Adrenal gland (tissue), 12 donors: ENCODE data around the gene SLC29A3. TPM values are rescaled to one million over a fixed set of nuclear protein-coding genes. Genes with fewer than 3 reads are reported as not detected.

Experiments
- DNase-seq, 7 donors: peaks; one replicate each; pipeline ENCODE4 v3.0.0-alpha.2; 2019 to 2020
- H3K27ac ChIP-seq, 5 donors: fragments of 200-600 bp; sonication (generic) in 4 of 5; 1 replicate in 3 of 5; 2 replicates in 2 of 5; pipeline versions ENCODE4 v1.5.1 to v1.8.0; 2016 to 2020; ENCODE audit warnings: mild to moderate bottlenecking in 1 of 5
- H3K27me3 ChIP-seq: fragments of 200-600 bp; 2 replicates; pipeline ENCODE4 v1.8.0; 2021
- H3K36me3 ChIP-seq, 2 donors: fragments of 200-600 bp; replicated peaks in 1 of 2; 1 replicate in 1 of 2; 2 replicates in 1 of 2; pipeline versions ENCODE4 v1.5.1 to v1.8.0; 2018 to 2022
- H3K4me1 ChIP-seq, 2 donors: fragments of 200-600 bp; replicated peaks in 1 of 2; 1 replicate in 1 of 2; 2 replicates in 1 of 2; pipeline versions ENCODE4 v1.5.1 to v1.8.0; 2018 to 2021
- H3K4me3 ChIP-seq, 4 donors: fragments of 200-600 bp; sonication (generic) in 3 of 4; one replicate each; pipeline ENCODE4 v1.5.1; 2016 to 2018
- H3K9me3 ChIP-seq, 3 donors: fragments of 200-600 bp; sonication (generic) in 1 of 3; replicated peaks in 1 of 3; 1 replicate in 2 of 3; 2 replicates in 1 of 3; pipeline versions ENCODE4 v1.5.1 to v1.8.0; 2016 to 2021
- POLR2A ChIP-seq, 2 donors: fragments of 450-650 bp; IDR thresholded peaks; one replicate each; pipeline ENCODE4 v1.6.1; 2017; ENCODE audit warnings: antibody characterized with exemption in 2 of 2, mild to moderate bottlenecking in 2 of 2, moderate library complexity in 1 of 2
- WGBS, 4 donors: extraction: QIAGEN DNeasy Blood & Tissue Kit in 2 of 4; methylation state at CpG; one replicate each; pipeline versions ENCODE4 v1.1.5 to v1.1.7; 2013 to 2017; 5-methylcytosine and 5-hydroxymethylcytosine counted together
- intact Hi-C, 2 donors: fragments of 100-400 bp; cut with DNase I; formaldehyde crosslinking; loops; one replicate each; pipeline versions ENCODE4 v1.14.1 to v1.15.0; 2022 to 2023
- polyA plus RNA-seq, 3 donors: library from polyadenylated mRNA; stranded (reverse); fragments of 200-250 nt in 2 of 3; fragments of 350-450 nt in 1 of 3; fragmentation: Illumina TruSeq in 1 of 3; extraction: RNeasy Lipid Tissue Mini Kit (QIAGEN cat#74804) in 1 of 3; gene quantifications; one replicate each; pipeline ENCODE4 v1.2.3, GENCODE V29; 2013 to 2014
- total RNA-seq, 9 donors: library from RNA; depleted of rRNA in 4 of 9; stranded (reverse); fragments of >200 nt in 4 of 9; fragments of 120-200 nt in 1 of 9; fragmentation: NEBNext Ultra II Directional in 1 of 9; extraction: Animal tissue kit (Norgen Biotek cat#: 25700) in 1 of 9; gene quantifications; one replicate each; pipeline versions ENCODE4 v1.1.0 to v1.2.4, GENCODE V29; 2013 to 2023
- TF ChIP-seq, protein P1 (sequence below), 6 experiments: fragments of 450-650 bp in 4 of 6; fragments of 200-600 bp in 2 of 6; sonication (generic) in 1 of 6; IDR thresholded peaks; 1 replicate in 5 of 6; 2 replicates in 1 of 6; pipeline versions ENCODE4 v1.5.1 to v1.8.0; 2016 to 2021; ENCODE audit warnings: antibody characterized with exemption in 6 of 6, mild to moderate bottlenecking in 2 of 6, moderate library complexity in 1 of 6
- donor health status: healthy with polysubstance abuse.
- donor health status: Bipolar disorder and iron deficiency.
- donor health status: DM: yes; HTN: yes; CAD: no.
- donor health status: DM: no; HTN: no; CAD: no.
- donor health status: DM: no; HTN: no; CAD: no.
- donor health status: DM: yes; HTN: yes; CAD: no.

Gene SLC29A3
- total and polyA plus RNA-seq, 12 donors: 1.4 to 19.0 (median 3.9) TPM

GRCh38 chr10:71382028-71382427 lies 63.0 kb downstream of the SLC29A3 start:
- peaks cover 0 to 5% of the 10 kb centered on the region in 2 donors for H3K4me1 ChIP-seq
- no peaks in the 10 kb centered on the region for H3K36me3 ChIP-seq
- H3K27me3 ChIP-seq: no peaks in the 10 kb centered on the region
- DNase-seq: no peak
- no peaks in the 10 kb centered on the region for H3K9me3 ChIP-seq
- no peak for TF ChIP-seq POLR2A (IDR thresholded peaks at IDR 0.05)
- TF ChIP-seq, protein P1, sequence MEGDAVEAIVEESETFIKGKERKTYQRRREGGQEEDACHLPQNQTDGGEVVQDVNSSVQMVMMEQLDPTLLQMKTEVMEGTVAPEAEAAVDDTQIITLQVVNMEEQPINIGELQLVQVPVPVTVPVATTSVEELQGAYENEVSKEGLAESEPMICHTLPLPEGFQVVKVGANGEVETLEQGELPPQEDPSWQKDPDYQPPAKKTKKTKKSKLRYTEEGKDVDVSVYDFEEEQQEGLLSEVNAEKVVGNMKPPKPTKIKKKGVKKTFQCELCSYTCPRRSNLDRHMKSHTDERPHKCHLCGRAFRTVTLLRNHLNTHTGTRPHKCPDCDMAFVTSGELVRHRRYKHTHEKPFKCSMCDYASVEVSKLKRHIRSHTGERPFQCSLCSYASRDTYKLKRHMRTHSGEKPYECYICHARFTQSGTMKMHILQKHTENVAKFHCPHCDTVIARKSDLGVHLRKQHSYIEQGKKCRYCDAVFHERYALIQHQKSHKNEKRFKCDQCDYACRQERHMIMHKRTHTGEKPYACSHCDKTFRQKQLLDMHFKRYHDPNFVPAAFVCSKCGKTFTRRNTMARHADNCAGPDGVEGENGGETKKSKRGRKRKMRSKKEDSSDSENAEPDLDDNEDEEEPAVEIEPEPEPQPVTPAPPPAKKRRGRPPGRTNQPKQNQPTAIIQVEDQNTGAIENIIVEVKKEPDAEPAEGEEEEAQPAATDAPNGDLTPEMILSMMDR (IDR thresholded peaks at IDR 0.05): no peak
- intact Hi-C loops: loop anchor here (5.0 to 10.0 kb wide), 4 partner anchors 65 to 433 kb away; partner anchors contain the start of gene SLC29A3 (in 1 of the 2)
- no peak overlapping the region for H3K4me3 ChIP-seq
- 58 to 89% (median 69%) methylated on average over 2 of the region's 2 CpGs for WGBS, 4 donors
- H3K27ac ChIP-seq: no peak overlapping the region

- H3K36me3 ChIP-seq: no peaks in the 10 kb centered on the region
- DNase-seq: no peak
- peaks cover 0 to under 1% of the 10 kb centered on the region in 2 donors for H3K4me1 ChIP-seq
- H3K9me3 ChIP-seq: no peaks in the 10 kb centered on the region
- intact Hi-C loops: loop anchor here (5.0 to 10.0 kb wide), 4 partner anchors 65 to 432 kb away; partner anchors contain the start of gene SLC29A3 (in 1 of the 2)
- no peaks in the 10 kb centered on the region for H3K27me3 ChIP-seq
- TF ChIP-seq, protein P1 (IDR thresholded peaks at IDR 0.05): no peak
- no peak for TF ChIP-seq POLR2A (IDR thresholded peaks at IDR 0.05)
- 72 to 100% (median 84%) methylated on average over 1 of the region's 1 CpG for WGBS, 4 donors
- no peak overlapping the region for H3K4me3 ChIP-seq
- no peak overlapping the region for H3K27ac ChIP-seq
Observed at GRCh38 chr10:71382757-71383156, 63.7 kb downstream of the SLC29A3 start.

DNA sequence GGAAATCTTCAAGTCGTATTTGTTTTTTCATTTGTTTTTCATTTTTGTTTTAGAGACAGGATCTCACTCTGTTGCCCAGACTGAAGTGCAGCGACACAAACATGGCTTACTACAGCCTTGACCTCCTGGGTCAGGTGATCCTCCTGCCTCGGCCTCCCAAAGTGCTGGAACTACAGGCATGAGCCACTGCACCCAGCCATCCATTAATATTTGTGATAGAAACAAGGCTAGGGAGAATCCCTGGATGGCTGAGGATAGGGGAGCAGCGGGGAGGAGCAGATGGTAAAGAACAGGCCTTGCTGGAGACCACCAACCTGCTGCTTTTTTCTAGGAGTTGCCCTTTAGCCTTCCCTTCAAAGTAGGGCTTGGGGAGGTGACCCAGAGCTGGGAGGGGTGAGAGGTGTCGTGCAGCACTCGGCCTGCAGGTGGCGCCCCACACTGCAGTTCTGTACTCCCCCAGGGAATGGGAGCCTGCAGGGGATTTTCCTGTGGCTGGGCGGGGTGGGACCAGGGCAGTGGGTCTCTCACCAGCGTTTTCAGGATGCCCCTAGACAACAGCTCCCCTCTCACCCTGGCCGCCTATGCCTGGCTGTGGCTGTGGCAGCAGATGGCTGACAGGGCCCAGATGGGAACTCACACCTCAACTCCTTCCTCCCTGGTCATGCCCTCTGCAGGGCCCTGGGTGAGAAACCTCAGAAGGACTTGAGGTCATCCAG lies 65.1 kb downstream of the SLC29A3 start:
- Histone ChIP-seq H3K27ac (no peak overlapping the region), H3K9me3 (no peaks in the 10 kb centered on the region), H3K4me1 (no peaks in the 10 kb centered on the region), H3K4me3 (no peak overlapping the region), H3K36me3 (no peaks in the 10 kb centered on the region), H3K27me3 (no peaks in the 10 kb centered on the region)
- intact Hi-C loops: loop anchor here (5.0 to 10.0 kb wide), 4 partner anchors 67 to 431 kb away; partner anchors contain the start of gene SLC29A3 (in 1 of the 2)
- TF ChIP-seq, protein P1 (IDR thresholded peaks at IDR 0.05): peak; percentile 78 to 94 (median 90)
- no peak for TF ChIP-seq POLR2A (IDR thresholded peaks at IDR 0.05)
- peak; percentile 49 to 84 (median 73) for DNase-seq
- 21 to 39% (median 24%) methylated on average over 9 to 10 of the region's 10 CpGs for WGBS, 4 donors

DNA sequence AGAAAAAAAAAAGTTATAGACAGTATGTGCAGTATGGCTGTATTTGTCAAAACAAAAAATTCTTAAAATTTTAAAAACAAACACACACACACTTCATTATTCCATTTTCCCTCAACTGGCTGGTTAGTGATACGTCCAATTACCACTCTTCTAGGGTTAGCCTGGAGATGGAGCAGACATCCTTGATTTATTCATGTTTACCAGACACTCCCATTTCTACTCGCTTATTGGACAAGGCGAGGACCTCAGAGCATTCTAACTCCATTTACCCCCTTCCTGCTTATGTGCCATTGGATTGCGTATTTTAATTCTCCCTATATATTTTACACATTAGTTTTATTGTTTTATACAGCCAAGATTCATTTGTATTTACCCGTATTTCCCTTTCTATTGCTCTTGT lies 69.1 kb downstream of the SLC29A3 start:
- H3K4me1 ChIP-seq: no peaks in the 10 kb centered on the region
- H3K4me3 ChIP-seq: no peak overlapping the region
- 79 to 86% (median 82%) methylated on average over 5 of the region's 5 CpGs for WGBS, 4 donors
- no peak for DNase-seq
- no peak overlapping the region for H3K27ac ChIP-seq
- no peaks in the 10 kb centered on the region for H3K9me3 ChIP-seq
- no peak for TF ChIP-seq POLR2A (IDR thresholded peaks at IDR 0.05)
- TF ChIP-seq, protein P1 (IDR thresholded peaks at IDR 0.05): no peak
- no peaks in the 10 kb centered on the region for H3K27me3 ChIP-seq
- no peaks in the 10 kb centered on the region for H3K36me3 ChIP-seq
- intact Hi-C loops: loop anchor here (10.0 kb wide), 3 partner anchors 217 to 427 kb away; no protein-coding TSS in a partner anchor
